IPS-15b (cell line): ENCODE data around the gene RGS7.
"Not testable (repeated sequence)": the region's sequence is repeated elsewhere in the genome, so short reads cannot be mapped to it uniquely, and the experiment has no call there.

Experiments
- H3K27me3 ChIP-seq: one replicate; pipeline ENCODE4 v1.6.1; 2013; ENCODE audit warnings: low read length; ENCODE audit not compliant: control insufficient read depth, insufficient read depth
- H3K36me3 ChIP-seq: one replicate; pipeline ENCODE4 v1.6.1; 2013; ENCODE audit warnings: low read length; ENCODE audit not compliant: control insufficient read depth, insufficient read depth
- H3K4me1 ChIP-seq: one replicate; pipeline ENCODE4 v1.6.1; 2013; ENCODE audit warnings: mild to moderate bottlenecking, low read length; ENCODE audit not compliant: control insufficient read depth, insufficient read depth
- H3K4me3 ChIP-seq: one replicate; pipeline ENCODE4 v1.5.1; 2013; ENCODE audit warnings: low read depth, low read length
- H3K9ac ChIP-seq: one replicate; pipeline ENCODE4 v1.6.1; 2013; ENCODE audit warnings: low read depth, mild to moderate bottlenecking, low read length
- H3K9me3 ChIP-seq: one replicate; pipeline ENCODE4 v1.6.1; 2013; ENCODE audit warnings: mild to moderate bottlenecking, low read length; ENCODE audit not compliant: control insufficient read depth, insufficient read depth

RGS7 gene

GRCh38 chr1:241095847-241096246, 261.2 kb downstream of the RGS7 start:
- no peak overlapping the region for H3K9ac ChIP-seq
- H3K27me3 ChIP-seq = no peaks in the 10 kb centered on the region
- no peaks in the 10 kb centered on the region for H3K9me3 ChIP-seq
- no peak overlapping the region for H3K4me3 ChIP-seq
- H3K4me1 ChIP-seq = no peaks in the 10 kb centered on the region
- no peaks in the 10 kb centered on the region for H3K36me3 ChIP-seq

GRCh38 chr1:241090798-241091197, 266.2 kb downstream of the RGS7 start:
- Histone ChIP-seq H3K4me1 (no peaks in the 10 kb centered on the region), H3K36me3 (no peaks in the 10 kb centered on the region), H3K4me3 (no peak overlapping the region), H3K9me3 (no peaks in the 10 kb centered on the region), H3K27me3 (no peaks in the 10 kb centered on the region), H3K9ac (no peak overlapping the region)

- not testable (repeated sequence) for H3K9ac ChIP-seq, H3K9me3 ChIP-seq, H3K4me1 ChIP-seq, H3K27me3 ChIP-seq, H3K36me3 ChIP-seq, H3K4me3 ChIP-seq
These were observed 267.9 kb downstream of the RGS7 start for GRCh38 chr1:241089066-241089465.

- not testable (repeated sequence) for H3K27me3 ChIP-seq, H3K36me3 ChIP-seq, H3K9me3 ChIP-seq, H3K4me1 ChIP-seq, H3K9ac ChIP-seq, H3K4me3 ChIP-seq
These were observed 268.9 kb downstream of the RGS7 start for GRCh38 chr1:241088075-241088474.

GRCh38 chr1:241086686-241087085, 270.3 kb downstream of the RGS7 start:
- Histone ChIP-seq H3K27me3 (no peaks in the 10 kb centered on the region), H3K4me1 (no peaks in the 10 kb centered on the region), H3K4me3 (no peak overlapping the region), H3K36me3 (no peaks in the 10 kb centered on the region), H3K9ac (no peak overlapping the region), H3K9me3 (no peaks in the 10 kb centered on the region)

- H3K4me3 ChIP-seq = no peak overlapping the region
- no peak overlapping the region for H3K9ac ChIP-seq
- no peaks in the 10 kb centered on the region for H3K27me3 ChIP-seq
- H3K36me3 ChIP-seq = no peaks in the 10 kb centered on the region
- H3K4me1 ChIP-seq = no peaks in the 10 kb centered on the region
- H3K9me3 ChIP-seq = no peaks in the 10 kb centered on the region
These were observed 273.7 kb downstream of the RGS7 start for GRCh38 chr1:241083285-241083684.

- no peaks in the 10 kb centered on the region for H3K27me3 ChIP-seq
- H3K9ac ChIP-seq = no peak overlapping the region
- H3K36me3 ChIP-seq = no peaks in the 10 kb centered on the region
- H3K4me1 ChIP-seq = no peaks in the 10 kb centered on the region
- H3K9me3 ChIP-seq = no peaks in the 10 kb centered on the region
- H3K4me3 ChIP-seq = no peak overlapping the region
These were observed 275.5 kb downstream of the RGS7 start for GRCh38 chr1:241081473-241081872.

- H3K9me3 ChIP-seq = no peaks in the 10 kb centered on the region
- H3K4me3 ChIP-seq = no peak overlapping the region
- no peaks in the 10 kb centered on the region for H3K4me1 ChIP-seq
- no peak overlapping the region for H3K9ac ChIP-seq
- H3K27me3 ChIP-seq = no peaks in the 10 kb centered on the region
- no peaks in the 10 kb centered on the region for H3K36me3 ChIP-seq
These were observed 277.5 kb downstream of the RGS7 start for GRCh38 chr1:241079459-241079858.

- H3K9me3 ChIP-seq = no peaks in the 10 kb centered on the region
- H3K36me3 ChIP-seq = no peaks in the 10 kb centered on the region
- H3K4me1 ChIP-seq = no peaks in the 10 kb centered on the region
- H3K4me3 ChIP-seq = no peak overlapping the region
- H3K27me3 ChIP-seq = no peaks in the 10 kb centered on the region
- H3K9ac ChIP-seq = no peak overlapping the region
These were observed 278.0 kb downstream of the RGS7 start for GRCh38 chr1:241079047-241079446.

- Histone ChIP-seq H3K4me1 (no peaks in the 10 kb centered on the region), H3K9me3 (no peaks in the 10 kb centered on the region), H3K27me3 (no peaks in the 10 kb centered on the region), H3K9ac (no peak overlapping the region), H3K36me3 (no peaks in the 10 kb centered on the region), H3K4me3 (no peak overlapping the region)
These were observed 279.4 kb downstream of the RGS7 start for GRCh38 chr1:241077386-241078147.

GRCh38 chr1:241074507-241074906, 282.5 kb downstream of the RGS7 start:
- no peak overlapping the region for H3K4me3 ChIP-seq
- H3K36me3 ChIP-seq = no peaks in the 10 kb centered on the region
- no peaks in the 10 kb centered on the region for H3K27me3 ChIP-seq
- no peaks in the 10 kb centered on the region for H3K4me1 ChIP-seq
- no peak overlapping the region for H3K9ac ChIP-seq
- no peaks in the 10 kb centered on the region for H3K9me3 ChIP-seq

- Histone ChIP-seq H3K4me3 (no peak overlapping the region), H3K36me3 (no peaks in the 10 kb centered on the region), H3K4me1 (peaks cover 10% of the 10 kb centered on the region), H3K9me3 (no peaks in the 10 kb centered on the region), H3K27me3 (no peaks in the 10 kb centered on the region), H3K9ac (no peak overlapping the region)
These were observed 288.6 kb downstream of the RGS7 start for GRCh38 chr1:241068359-241068758.
